ENCODE data around the gene CD300LG.

Gene CD300LG

GRCh38 chr17:43901861-43902589, 55.0 kb downstream of the CD300LG start:
- POLR2A ChIA-PET, result no interaction called here
- H3K4me3 ChIP-seq (ENCODE audit: low read depth, low read length), result no peak overlapping the region
- CTCF ChIA-PET, result interaction anchor here (3.8 to 9.5 kb wide), 2 partner anchors 8 to 23 kb away, joined by 34 to 99 read pairs; no protein-coding TSS in a partner anchor
- TF ChIP-seq, protein P1, sequence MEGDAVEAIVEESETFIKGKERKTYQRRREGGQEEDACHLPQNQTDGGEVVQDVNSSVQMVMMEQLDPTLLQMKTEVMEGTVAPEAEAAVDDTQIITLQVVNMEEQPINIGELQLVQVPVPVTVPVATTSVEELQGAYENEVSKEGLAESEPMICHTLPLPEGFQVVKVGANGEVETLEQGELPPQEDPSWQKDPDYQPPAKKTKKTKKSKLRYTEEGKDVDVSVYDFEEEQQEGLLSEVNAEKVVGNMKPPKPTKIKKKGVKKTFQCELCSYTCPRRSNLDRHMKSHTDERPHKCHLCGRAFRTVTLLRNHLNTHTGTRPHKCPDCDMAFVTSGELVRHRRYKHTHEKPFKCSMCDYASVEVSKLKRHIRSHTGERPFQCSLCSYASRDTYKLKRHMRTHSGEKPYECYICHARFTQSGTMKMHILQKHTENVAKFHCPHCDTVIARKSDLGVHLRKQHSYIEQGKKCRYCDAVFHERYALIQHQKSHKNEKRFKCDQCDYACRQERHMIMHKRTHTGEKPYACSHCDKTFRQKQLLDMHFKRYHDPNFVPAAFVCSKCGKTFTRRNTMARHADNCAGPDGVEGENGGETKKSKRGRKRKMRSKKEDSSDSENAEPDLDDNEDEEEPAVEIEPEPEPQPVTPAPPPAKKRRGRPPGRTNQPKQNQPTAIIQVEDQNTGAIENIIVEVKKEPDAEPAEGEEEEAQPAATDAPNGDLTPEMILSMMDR (IDR thresholded peaks at IDR 0.05; ENCODE audit: insufficient read depth, low read length, missing control alignments), result no peak
- no peak for DNase-seq (ENCODE audit: low read depth, low spot score)

GRCh38 chr17:43905400-43905984, 58.5 kb downstream of the CD300LG start:
- TF ChIP-seq, protein P1 (IDR thresholded peaks at IDR 0.05; ENCODE audit: insufficient read depth, low read length, missing control alignments), result no peak
- ChIA-PET POLR2A (no interaction called here), CTCF (interaction anchor here (1.0 to 5.5 kb wide), 4 partner anchors 9 to 77 kb away, joined by 3 to 40 read pairs (median 4); no protein-coding TSS in a partner anchor)
- DNase-seq (ENCODE audit: low read depth, low spot score), result no peak
- no peak overlapping the region; the same call in 1 of the 2 replicates for H3K4me3 ChIP-seq (ENCODE audit: low read depth, low read length)

DNA sequence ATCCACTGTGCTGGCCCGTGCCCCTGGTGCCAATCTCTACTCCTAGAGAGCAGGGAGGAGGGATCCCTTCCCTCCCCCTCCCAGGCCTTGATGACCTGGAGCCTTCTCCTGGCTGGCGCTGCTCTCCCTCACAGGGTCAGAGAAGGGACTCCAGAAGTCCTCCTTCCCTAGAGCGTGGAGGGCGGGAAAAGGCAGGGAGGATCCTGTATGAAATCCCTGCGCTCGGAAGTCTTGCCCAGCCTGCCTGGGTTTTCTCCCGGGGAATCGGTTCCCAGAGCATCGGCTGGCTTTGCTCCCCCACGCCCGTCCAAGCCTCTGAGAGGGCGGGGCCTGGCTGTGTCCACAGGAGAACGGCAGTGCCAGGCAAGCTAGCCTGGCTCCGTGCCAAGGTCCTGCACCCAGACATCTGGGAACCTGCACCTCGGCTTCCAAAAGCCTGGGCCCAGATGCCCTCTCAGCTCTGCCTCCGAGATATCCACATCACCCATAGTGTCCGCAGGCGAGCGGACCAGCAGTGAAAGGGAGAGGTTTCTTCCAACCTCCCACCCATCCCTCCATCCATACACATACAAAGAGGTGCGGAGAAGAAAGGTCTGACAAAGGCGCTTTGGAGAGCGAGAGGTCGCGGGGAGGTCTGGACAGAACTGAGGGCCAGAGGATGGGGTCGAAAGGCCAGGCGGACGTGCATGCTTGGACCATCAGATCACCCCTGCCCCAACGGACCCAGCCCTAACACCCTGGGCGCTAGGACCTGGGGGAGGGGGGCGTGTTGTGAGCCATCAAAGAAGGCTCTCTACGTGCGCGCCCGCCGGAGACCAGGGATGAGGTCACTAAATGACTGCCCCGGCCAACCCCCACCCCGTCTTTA, 59.2 kb downstream of the CD300LG start:
- TF ChIP-seq, protein P1 (IDR thresholded peaks at IDR 0.05; ENCODE audit: insufficient read depth, low read length, missing control alignments), result no peak
- peak overlapping the region; percentile 74 for H3K4me3 ChIP-seq (ENCODE audit: low read depth, low read length)
- ChIA-PET CTCF (interaction anchor here (0.8 to 6.7 kb wide), 7 partner anchors 10 to 90 kb away, joined by 3 to 66 read pairs (median 5); no protein-coding TSS in a partner anchor), POLR2A (interaction anchor here (0.6 kb wide), 1 partner anchor 19 kb away, joined by 3 read pairs; no protein-coding TSS in a partner anchor)
- no peak for DNase-seq (ENCODE audit: low read depth, low spot score)

DNA sequence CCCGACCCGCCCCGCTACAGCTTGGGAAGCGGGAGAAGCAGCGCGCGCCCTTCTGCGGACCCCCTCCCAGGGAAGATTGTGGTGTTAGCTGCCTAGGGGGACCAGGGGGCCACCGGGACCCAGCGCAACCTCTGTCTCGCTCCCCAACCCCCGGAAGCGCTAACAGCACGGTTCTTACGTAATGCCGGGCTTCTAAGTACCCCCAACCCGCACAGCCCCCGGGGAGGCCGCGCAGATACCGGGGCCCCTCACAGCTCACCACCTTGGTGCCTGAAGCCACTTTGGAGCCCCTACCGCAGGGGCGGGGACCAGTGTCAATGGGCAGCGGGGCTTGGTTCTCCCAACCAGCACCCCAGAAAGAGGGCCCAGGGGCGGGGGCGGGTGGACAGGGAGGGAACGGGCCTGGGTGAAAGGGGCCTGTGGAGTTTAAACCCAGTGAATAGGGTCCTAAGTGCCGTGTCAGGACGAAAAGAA, 60.0 kb downstream of the CD300LG start:
- ChIA-PET POLR2A (interaction anchor here (0.6 kb wide), 2 partner anchors 19 to 54 kb away, joined by 3 read pairs; no protein-coding TSS in a partner anchor), CTCF (interaction anchor here (0.8 to 6.7 kb wide), 13 partner anchors 10 to 136 kb away, joined by 3 to 66 read pairs (median 5); partner anchors contain the start of gene CD300LG)
- peak overlapping the region; percentile 74 for H3K4me3 ChIP-seq (ENCODE audit: low read depth, low read length)
- no peak for DNase-seq (ENCODE audit: low read depth, low spot score)
- TF ChIP-seq, protein P1 (IDR thresholded peaks at IDR 0.05; ENCODE audit: insufficient read depth, low read length, missing control alignments), result no peak

DNA sequence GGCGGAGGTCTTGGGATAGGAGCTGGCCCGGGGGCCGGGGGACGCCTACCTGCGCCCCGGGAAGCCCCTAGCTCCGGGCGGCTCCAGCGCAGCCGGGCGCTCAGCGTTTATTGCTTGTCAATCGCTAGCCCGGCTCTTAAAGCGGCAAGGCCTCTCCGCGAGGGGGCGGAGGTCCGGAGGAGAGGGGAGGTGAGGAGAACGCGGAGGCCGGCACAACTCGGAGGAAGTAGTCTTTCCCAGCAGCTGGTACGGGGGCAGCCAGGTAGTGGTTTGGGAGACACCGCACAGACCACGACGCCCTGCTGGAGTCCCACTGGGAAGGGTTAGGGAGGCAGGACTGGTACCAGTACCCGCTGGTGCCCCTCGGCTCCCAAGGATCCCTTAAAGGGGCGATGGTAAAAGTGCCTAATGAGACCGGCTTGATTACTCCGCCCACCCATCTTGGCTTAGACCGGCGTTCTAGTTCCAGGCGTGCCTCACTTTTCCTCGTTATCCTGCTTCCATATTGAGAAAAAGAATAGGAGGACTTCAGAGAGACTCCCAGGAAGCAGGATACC, 60.5 kb downstream of the CD300LG start, which contains the start of gene MPP2:
MPP2 (minus strand) TSS at position 112 of the 557 bp plus-strand sequence. CDS start 3,076 bp downstream, outside the sequence.
- ChIA-PET CTCF (interaction anchor here (0.8 to 6.7 kb wide), 17 partner anchors 9 to 616 kb away, joined by 3 to 66 read pairs (median 5); partner anchors contain the start of gene CD300LG), POLR2A (interaction anchor here (0.6 to 1.6 kb wide), 2 partner anchors 53 to 159 kb away, joined by 3 read pairs; partner anchors contain the start of gene LSM12)
- TF ChIP-seq, protein P1 (IDR thresholded peaks at IDR 0.05; ENCODE audit: insufficient read depth, low read length, missing control alignments), result peak; percentile 32
- H3K4me3 ChIP-seq (ENCODE audit: low read depth, low read length), result peak within 1 kb of the TSS; percentile 74
- no peak for DNase-seq (ENCODE audit: low read depth, low spot score)
